A673 (cell line): ENCODE measurements around the gene FAHD1.

ENCODE experiments used
- EZH2 ChIP-seq: fragments of 200-600 bp; sonication (generic); IDR thresholded peaks from 2 replicates; pipeline ENCODE4 v1.6.1; 2017; ENCODE audit warnings: borderline replicate concordance, low read depth, mild to moderate bottlenecking, mixed read lengths, antibody characterized with exemption, low read length; ENCODE audit not compliant: poor library complexity, severe bottlenecking
- TF ChIP-seq, protein P1 (sequence below): fragments of 300-800, 200-600 bp; sonication (generic); conservative IDR thresholded peaks from 2 replicates; pipeline ENCODE4 v1.5.1; 2017; ENCODE audit warnings: low read depth, mild to moderate bottlenecking, antibody characterized with exemption, low read length, moderate library complexity, mixed read lengths

GRCh38 chr16:1874854-1875253 is 47.8 kb downstream of the FAHD1 start:
- TF ChIP-seq, protein P1, sequence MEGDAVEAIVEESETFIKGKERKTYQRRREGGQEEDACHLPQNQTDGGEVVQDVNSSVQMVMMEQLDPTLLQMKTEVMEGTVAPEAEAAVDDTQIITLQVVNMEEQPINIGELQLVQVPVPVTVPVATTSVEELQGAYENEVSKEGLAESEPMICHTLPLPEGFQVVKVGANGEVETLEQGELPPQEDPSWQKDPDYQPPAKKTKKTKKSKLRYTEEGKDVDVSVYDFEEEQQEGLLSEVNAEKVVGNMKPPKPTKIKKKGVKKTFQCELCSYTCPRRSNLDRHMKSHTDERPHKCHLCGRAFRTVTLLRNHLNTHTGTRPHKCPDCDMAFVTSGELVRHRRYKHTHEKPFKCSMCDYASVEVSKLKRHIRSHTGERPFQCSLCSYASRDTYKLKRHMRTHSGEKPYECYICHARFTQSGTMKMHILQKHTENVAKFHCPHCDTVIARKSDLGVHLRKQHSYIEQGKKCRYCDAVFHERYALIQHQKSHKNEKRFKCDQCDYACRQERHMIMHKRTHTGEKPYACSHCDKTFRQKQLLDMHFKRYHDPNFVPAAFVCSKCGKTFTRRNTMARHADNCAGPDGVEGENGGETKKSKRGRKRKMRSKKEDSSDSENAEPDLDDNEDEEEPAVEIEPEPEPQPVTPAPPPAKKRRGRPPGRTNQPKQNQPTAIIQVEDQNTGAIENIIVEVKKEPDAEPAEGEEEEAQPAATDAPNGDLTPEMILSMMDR = no peak
- no peak for TF ChIP-seq EZH2
